Stimulated activated CD4-positive, alpha-beta T cell treated with anti-CD3 and anti-CD28 coated beads, Interleukin-12 subunit alpha, Interleukin-12 subunit beta, amount 100 ng/mL, for 4 hours (primary cell): ENCODE measurements around the gene LMNTD1.

Source experiments
- DNase-seq: peaks from one replicate; pipeline ENCODE4 v3.0.0-alpha.2; 2020

The LMNTD1 gene

DNA sequence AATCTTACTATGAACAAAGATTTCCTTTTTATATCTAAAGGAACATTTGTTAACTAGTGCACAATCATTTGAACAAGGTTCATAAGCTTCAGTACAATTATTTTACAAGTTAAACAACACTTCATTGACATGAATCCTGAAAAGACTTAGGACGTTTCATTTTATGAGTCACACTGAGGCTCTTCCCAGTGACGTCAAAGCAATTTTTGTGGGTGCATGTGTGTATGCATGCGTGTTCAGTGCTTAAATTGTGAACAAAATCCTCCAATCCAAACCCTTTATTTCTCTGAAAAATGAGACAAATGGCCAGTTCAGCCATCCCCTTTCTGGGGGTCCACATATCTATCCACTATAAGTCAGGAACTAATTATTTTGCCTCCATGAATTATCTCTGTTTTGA lies 2.9 kb downstream of the LMNTD1 start:
- no peak for DNase-seq

DNA sequence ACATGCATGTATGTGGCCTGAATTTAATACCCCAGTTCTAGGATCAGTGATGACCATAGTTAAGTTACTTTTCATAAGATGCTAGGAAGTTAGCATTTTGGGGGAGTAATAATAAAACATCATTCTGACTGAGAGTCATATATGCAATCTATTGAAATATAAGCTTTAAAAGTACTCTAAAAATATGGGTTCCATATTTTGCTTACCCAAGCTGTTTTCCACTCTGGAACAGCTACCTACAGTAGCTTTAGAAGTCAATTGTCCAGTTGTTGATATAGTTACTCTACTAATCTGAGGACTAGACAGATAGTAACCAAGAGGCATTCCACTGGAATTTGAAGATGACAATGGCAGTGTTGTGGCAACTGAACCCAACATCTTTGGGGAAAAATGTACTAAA lies 4.0 kb downstream of the LMNTD1 start:
- DNase-seq: no peak

GRCh38 chr12:25546318-25546717 lies 6.8 kb downstream of the LMNTD1 start:
- no peak for DNase-seq

DNA sequence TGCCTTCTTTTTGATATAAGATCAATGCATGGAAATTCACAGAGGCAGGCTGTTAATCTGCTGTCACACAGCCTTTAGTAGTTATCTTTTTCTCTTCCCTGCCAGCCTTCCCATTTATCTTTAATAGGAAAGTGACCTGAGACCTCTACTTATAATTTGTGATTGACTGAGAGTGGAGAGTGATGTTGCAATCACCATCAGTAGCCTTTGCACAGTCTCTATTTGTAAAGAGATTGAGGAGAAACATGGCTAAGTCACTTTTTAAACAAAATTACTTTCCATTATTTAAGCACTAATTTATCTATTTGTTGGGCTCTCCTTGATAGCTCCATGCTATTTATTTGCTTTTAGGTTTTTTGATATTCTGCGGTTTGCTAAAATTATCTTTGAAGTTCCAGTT lies 19.9 kb downstream of the LMNTD1 start:
- DNase-seq: no peak

GRCh38 chr12:25531502-25532052 lies 21.5 kb downstream of the LMNTD1 start:
- no peak for DNase-seq

DNA sequence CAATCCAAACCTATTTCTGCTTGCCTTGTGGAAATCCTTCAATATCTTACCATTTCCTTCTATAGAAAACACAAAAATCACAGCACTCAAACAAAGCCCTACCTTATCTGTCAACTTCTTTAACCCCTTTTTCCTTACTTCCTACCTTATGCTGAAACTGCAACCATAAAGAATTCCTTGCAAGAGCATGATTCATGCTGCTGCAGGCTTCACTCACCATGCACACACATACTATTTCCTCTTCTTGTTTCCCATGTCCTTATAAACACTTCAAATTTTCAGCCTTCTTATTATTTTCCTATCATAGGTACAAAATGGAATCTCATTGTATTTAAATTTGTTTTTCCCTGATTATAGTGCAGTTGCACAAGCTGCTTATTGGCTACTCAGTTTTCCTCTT lies 23.3 kb downstream of the LMNTD1 start:
- DNase-seq: no peak

- DNase-seq: no peak
Observed at GRCh38 chr12:25526778-25527177, 26.3 kb downstream of the LMNTD1 start.

- no peak for DNase-seq
Observed at GRCh38 chr12:25524366-25524765, 28.7 kb downstream of the LMNTD1 start.

DNA sequence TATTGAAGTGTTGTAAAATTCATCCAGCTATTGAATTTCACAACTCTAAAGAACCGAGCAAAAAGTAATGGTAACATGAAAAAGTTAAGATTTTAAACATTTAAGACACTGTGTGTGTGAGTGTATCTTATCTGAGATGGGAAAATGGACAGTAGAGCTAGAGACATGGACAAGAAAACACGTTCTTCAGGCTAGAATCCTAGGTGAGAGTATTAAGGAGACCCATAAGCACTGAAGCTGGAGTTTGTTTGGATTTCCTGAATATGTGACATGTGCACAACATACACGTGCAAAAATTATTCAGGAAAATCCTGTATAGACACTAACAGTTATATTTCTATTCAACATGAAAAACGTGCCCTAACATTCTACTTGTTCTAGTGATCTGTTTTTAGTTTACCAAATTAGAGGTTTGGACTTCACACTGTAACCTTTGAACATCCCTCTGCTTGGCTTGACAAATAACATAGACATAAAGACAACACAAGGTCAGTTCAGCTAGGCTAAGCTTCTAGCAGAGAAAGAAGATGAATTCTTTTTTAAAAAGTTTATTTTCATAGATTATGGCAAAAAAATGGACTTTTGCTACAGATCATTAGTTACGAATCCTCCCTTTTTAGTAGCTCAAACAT lies 31.3 kb downstream of the LMNTD1 start:
- DNase-seq: no peak

- DNase-seq: no peak
Observed at GRCh38 chr12:25518512-25518911, 34.6 kb downstream of the LMNTD1 start.

DNA sequence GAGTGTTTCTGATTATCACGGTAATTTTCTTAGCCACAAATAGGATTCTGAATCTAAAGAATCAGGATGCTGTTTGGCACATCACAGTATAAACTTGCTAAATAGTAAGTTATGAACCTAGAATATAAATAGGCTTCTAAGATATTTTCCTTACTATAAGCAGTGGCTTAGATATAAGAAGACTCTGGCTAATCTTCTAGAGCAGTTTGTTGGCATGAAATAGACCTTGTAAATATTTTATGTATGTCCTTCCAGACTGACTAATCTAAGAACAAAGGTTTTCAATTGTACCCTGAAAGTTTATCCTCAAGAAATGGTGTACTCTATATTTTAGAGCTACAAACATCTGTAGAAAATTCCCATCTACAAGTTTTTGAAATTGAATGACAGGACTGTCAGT lies 48.3 kb downstream of the LMNTD1 start:
- DNase-seq: no peak

- no peak for DNase-seq
Observed at GRCh38 chr12:25503666-25504065, 49.4 kb downstream of the LMNTD1 start.

- DNase-seq: no peak
Observed at GRCh38 chr12:25502596-25502995, 50.5 kb downstream of the LMNTD1 start.

DNA sequence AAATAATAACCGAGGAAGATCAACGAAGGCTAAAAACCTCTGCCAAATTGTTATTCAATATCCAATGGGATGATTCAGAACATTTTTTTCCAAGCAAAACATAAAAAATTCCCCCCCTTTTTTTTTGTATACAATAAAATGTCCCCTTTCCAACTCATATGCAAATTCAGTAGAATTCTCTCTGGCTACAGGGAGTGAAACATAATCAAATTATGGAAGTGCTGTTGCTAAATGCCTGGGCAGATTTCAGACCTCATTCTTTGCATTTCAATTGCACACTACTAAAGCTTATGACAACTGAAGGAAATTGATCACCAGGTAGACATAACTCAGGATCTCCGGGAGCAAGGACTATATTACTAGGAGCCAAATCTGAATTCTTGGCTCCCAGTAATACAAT lies 51.0 kb downstream of the LMNTD1 start:
- no peak for DNase-seq

DNA sequence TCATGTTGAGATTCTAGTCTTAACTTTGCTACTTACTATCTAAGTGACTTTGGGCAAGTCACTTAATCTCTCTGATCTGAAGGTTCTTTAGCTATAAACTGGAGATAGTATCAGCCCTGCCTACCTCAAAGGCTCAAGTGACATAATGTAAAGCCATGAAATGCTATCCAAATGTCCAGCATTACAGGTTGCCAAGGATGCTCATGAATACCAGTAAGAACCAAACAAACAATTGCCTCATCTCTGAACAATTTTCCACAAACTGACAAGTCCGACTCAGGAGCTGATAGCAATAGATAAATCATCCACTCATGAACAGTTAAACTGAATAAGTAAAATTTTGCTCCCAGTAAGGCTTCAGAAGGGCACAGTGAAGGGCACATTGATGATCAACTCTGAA lies 51.5 kb downstream of the LMNTD1 start:
- DNase-seq: no peak

- no peak for DNase-seq
Observed at GRCh38 chr12:25500651-25501050, 52.4 kb downstream of the LMNTD1 start.

GRCh38 chr12:25497021-25497420 lies 56.1 kb downstream of the LMNTD1 start:
- no peak for DNase-seq

DNA sequence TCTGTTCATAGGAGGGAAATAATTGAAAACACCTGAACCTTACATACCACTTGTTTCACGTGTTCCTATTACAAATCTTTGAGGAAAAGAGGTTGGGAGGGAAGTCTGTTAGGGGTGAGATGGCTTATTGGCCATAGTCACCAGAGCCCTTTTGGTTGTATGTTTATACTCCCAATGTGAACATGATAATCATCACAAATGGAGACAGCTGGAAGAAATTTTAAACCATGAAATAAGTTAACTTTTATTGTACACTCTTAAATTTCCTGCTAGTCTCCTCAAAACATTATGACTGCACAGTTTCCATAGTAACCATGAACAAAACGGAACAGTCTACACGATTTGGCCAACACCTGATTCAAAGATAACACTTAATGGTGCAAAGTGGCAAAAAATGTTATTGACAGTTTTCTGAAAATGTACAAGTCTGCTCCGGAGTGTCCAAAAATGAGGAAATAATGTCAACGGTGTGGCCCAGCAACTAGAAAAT lies 56.9 kb downstream of the LMNTD1 start:
- no peak for DNase-seq

GRCh38 chr12:25495331-25496097 lies 57.6 kb downstream of the LMNTD1 start:
- no peak for DNase-seq

GRCh38 chr12:25494926-25495325 lies 58.2 kb downstream of the LMNTD1 start:
- no peak for DNase-seq

- no peak for DNase-seq
Observed at GRCh38 chr12:25493682-25494081, 59.4 kb downstream of the LMNTD1 start.

- no peak for DNase-seq
Observed at GRCh38 chr12:25491396-25492325, 61.4 kb downstream of the LMNTD1 start.
